ENCODE results near the gene REV1. TPM values are rescaled to one million over a fixed set of nuclear protein-coding genes. Genes with fewer than 3 reads are reported as not detected.

The REV1 gene
- total RNA-seq, 2 experiments from 2014 or later, result 51.6 to 68.1 TPM

DNA sequence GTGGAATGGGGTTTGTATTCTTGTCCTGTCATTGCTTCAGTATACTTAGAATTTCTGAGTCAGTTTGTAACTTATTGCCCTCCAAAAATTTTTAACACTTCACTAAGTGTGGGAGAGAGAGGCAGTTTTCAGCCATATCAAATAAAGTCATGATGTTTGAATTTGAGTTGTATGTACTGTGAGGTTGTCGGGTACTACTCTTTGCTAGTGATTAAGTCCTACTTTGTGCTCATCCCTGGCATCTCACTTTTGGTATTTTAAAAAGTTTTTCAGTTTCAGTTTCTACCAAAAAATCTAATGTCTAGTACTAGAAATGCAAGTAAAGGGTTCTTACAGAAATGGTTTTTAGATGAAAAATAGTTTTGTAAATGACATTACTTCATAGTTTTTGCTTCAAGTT, 111.9 kb downstream of the REV1 start:
- no peak overlapping the region for H3K4me3 ChIP-seq (ENCODE audit: low read depth, low read length, poor library complexity, severe bottlenecking)
- H3K4me2 ChIP-seq (ENCODE audit: low read length), result no peak overlapping the region
- ChIA-PET POLR2A (interaction anchor here (0.6 kb wide), 1 partner anchor 32 kb away, joined by 3 read pairs; no protein-coding TSS in a partner anchor), CTCF (ENCODE audit: unreplicated experiment) (no interaction called here)
- intact Hi-C loops (cut with micrococcal nuclease; ENCODE audit: unreplicated experiment), result no loop called here
- DNase-seq (ENCODE audit: low spot score), result no peak
- peaks cover 99% of the 10 kb centered on the region for H3K36me3 ChIP-seq (ENCODE audit: insufficient read depth, low read length)
- H3K27ac ChIP-seq (ENCODE audit: low read depth, low read length, poor library complexity, severe bottlenecking), result no peak overlapping the region
- TF ChIP-seq EZH2phosphoT487 (IDR thresholded peaks at IDR 0.05; ENCODE audit: borderline replicate concordance, low read depth, low read length), result no peak
- TF ChIP-seq, protein P1, sequence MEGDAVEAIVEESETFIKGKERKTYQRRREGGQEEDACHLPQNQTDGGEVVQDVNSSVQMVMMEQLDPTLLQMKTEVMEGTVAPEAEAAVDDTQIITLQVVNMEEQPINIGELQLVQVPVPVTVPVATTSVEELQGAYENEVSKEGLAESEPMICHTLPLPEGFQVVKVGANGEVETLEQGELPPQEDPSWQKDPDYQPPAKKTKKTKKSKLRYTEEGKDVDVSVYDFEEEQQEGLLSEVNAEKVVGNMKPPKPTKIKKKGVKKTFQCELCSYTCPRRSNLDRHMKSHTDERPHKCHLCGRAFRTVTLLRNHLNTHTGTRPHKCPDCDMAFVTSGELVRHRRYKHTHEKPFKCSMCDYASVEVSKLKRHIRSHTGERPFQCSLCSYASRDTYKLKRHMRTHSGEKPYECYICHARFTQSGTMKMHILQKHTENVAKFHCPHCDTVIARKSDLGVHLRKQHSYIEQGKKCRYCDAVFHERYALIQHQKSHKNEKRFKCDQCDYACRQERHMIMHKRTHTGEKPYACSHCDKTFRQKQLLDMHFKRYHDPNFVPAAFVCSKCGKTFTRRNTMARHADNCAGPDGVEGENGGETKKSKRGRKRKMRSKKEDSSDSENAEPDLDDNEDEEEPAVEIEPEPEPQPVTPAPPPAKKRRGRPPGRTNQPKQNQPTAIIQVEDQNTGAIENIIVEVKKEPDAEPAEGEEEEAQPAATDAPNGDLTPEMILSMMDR (conservative IDR thresholded peaks at IDR 0.05; ENCODE audit: low read length), result no peak
- no peaks in the 10 kb centered on the region for H3K79me2 ChIP-seq (ENCODE audit: insufficient read depth, low read depth, low read length)
- H4K20me1 ChIP-seq (ENCODE audit: insufficient read depth, low read length), result no peaks in the 10 kb centered on the region
- H3K9me2 ChIP-seq (ENCODE audit: insufficient read depth, low read length), result no peaks in the 10 kb centered on the region
- no TSS peak for BruUV-seq (replicated peaks)
- H3K4me1 ChIP-seq (ENCODE audit: insufficient read depth, low read length, poor library complexity, severe bottlenecking), result no peaks in the 10 kb centered on the region
- H2AFZ ChIP-seq (ENCODE audit: low read length), result no peak overlapping the region
- H3K9me3 ChIP-seq (ENCODE audit: low read length), result peaks cover 21% of the 10 kb centered on the region; the same call in 1 of the 2 replicates

DNA sequence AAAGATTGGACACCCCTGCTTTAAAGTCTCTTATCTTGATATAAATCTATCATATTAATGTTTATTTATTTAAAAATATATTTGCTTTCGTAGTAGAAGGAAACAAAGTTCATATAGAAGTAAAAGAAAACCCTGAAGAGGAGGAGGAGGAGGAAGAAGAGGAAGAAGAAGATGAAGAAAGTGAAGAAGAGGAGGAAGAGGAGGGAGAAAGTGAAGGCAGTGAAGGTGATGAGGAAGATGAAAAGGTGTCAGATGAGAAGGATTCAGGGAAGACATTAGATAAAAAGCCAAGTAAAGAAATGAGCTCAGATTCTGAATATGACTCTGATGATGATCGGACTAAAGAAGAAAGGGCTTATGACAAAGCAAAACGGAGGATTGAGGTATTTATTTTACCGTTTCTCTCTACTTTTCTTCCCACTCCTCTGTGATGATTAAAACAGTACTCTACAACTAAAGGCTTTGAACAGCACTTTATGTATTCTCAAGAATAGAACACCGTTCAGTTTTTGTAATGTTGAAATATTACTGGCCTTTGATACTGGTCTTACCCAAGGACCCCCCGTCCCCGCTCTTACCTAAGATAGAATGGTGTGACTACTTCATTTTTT, 113.5 kb downstream of the REV1 start:
- H3K9me2 ChIP-seq (ENCODE audit: insufficient read depth, low read length), result no peaks in the 10 kb centered on the region
- no peak overlapping the region for H3K4me2 ChIP-seq (ENCODE audit: low read length)
- DNase-seq (ENCODE audit: low spot score), result no peak
- H2AFZ ChIP-seq (ENCODE audit: low read length), result no peak overlapping the region
- no TSS peak for BruUV-seq (replicated peaks)
- CTCF ChIA-PET (ENCODE audit: unreplicated experiment), result no interaction called here
- no peaks in the 10 kb centered on the region for H4K20me1 ChIP-seq (ENCODE audit: insufficient read depth, low read length)
- no peak for TF ChIP-seq EZH2phosphoT487 (IDR thresholded peaks at IDR 0.05; ENCODE audit: borderline replicate concordance, low read depth, low read length)
- TF ChIP-seq, protein P1 (conservative IDR thresholded peaks at IDR 0.05; ENCODE audit: low read length), result no peak
- intact Hi-C loops (cut with micrococcal nuclease; ENCODE audit: unreplicated experiment), result no loop called here
- POLR2A ChIA-PET, result no interaction called here
- H3K4me1 ChIP-seq (ENCODE audit: insufficient read depth, low read length, poor library complexity, severe bottlenecking), result no peaks in the 10 kb centered on the region
- no peaks in the 10 kb centered on the region for H3K79me2 ChIP-seq (ENCODE audit: insufficient read depth, low read depth, low read length)
- no peak overlapping the region for H3K27ac ChIP-seq (ENCODE audit: low read depth, low read length, poor library complexity, severe bottlenecking)
- H3K9me3 ChIP-seq (ENCODE audit: low read length), result peaks cover 25% of the 10 kb centered on the region; the same call in 1 of the 2 replicates
- peaks cover 99% of the 10 kb centered on the region for H3K36me3 ChIP-seq (ENCODE audit: insufficient read depth, low read length)
- H3K4me3 ChIP-seq (ENCODE audit: low read depth, low read length, poor library complexity, severe bottlenecking), result no peak overlapping the region

DNA sequence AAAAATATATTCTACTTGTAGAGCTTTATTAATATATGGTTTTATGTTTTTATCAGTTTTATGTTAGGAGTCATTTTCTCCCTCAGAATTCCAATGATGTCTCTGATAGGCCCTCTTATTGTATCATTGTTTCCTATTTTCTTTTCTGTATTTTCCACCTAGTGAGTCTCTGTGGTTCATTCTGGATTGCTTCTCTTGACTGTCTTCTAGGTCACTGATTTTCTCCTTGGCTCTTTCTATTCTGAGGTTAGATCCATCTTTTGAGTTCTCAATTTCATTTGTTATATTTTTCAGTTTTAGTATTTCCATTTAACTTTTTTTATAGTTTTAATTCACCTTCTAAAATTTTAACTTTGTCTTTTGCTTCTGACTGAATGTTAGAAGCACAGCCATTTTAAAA, 115.1 kb downstream of the REV1 start:
- no peak overlapping the region for H2AFZ ChIP-seq (ENCODE audit: low read length)
- no peak overlapping the region for H3K4me3 ChIP-seq (ENCODE audit: low read depth, low read length, poor library complexity, severe bottlenecking)
- ChIA-PET POLR2A (interaction anchor here (1.0 kb wide), 1 partner anchor 33 kb away, joined by 5 read pairs; no protein-coding TSS in a partner anchor), CTCF (ENCODE audit: unreplicated experiment) (no interaction called here)
- no TSS peak for BruUV-seq (replicated peaks)
- peaks cover 25% of the 10 kb centered on the region; the same call in 1 of the 2 replicates for H3K9me3 ChIP-seq (ENCODE audit: low read length)
- H3K27ac ChIP-seq (ENCODE audit: low read depth, low read length, poor library complexity, severe bottlenecking), result no peak overlapping the region
- no peak overlapping the region for H3K4me2 ChIP-seq (ENCODE audit: low read length)
- DNase-seq (ENCODE audit: low spot score), result no peak
- TF ChIP-seq, protein P1 (conservative IDR thresholded peaks at IDR 0.05; ENCODE audit: low read length), result no peak
- no peaks in the 10 kb centered on the region for H3K4me1 ChIP-seq (ENCODE audit: insufficient read depth, low read length, poor library complexity, severe bottlenecking)
- H3K36me3 ChIP-seq (ENCODE audit: insufficient read depth, low read length), result peaks cover 97% of the 10 kb centered on the region
- H3K79me2 ChIP-seq (ENCODE audit: insufficient read depth, low read depth, low read length), result no peaks in the 10 kb centered on the region
- intact Hi-C loops (cut with micrococcal nuclease; ENCODE audit: unreplicated experiment), result no loop called here
- no peaks in the 10 kb centered on the region for H3K9me2 ChIP-seq (ENCODE audit: insufficient read depth, low read length)
- H4K20me1 ChIP-seq (ENCODE audit: insufficient read depth, low read length), result no peaks in the 10 kb centered on the region
